T47D (cell line): Measurements from ENCODE around the gene RPS6KB2.

Source experiments
- DNase-seq, 2 experiments: peaks; one replicate each; pipeline versions ENCODE4 v3.0.0 to v3.0.0-alpha.2; 2011 to 2012; ENCODE audit warnings: low read depth in 1 of 2, low spot score in 1 of 2
- JUND ChIP-seq: IDR thresholded peaks from 2 replicates; pipeline ENCODE4 v1.6.1; 2012; ENCODE audit warnings: low read depth
- in situ Hi-C: cut with HindIII; loops from 2 replicates; pipeline ENCODE4 v1.10.0; 2016; ENCODE audit warnings: low sequenced_read_pairs, low pct_unique_long_range_greater_than_20kb

RPS6KB2 gene

GRCh38 chr11:67429722-67430121 lies 1.4 kb downstream of the RPS6KB2 start:
- no peak for DNase-seq
- in situ Hi-C loops, result no loop called here
- no peak for TF ChIP-seq JUND

GRCh38 chr11:67431346-67432249 lies 3.3 kb downstream of the RPS6KB2 start:
- TF ChIP-seq JUND, result no peak
- in situ Hi-C loops, result no loop called here
- no peak for DNase-seq

GRCh38 chr11:67432655-67433349 lies 4.5 kb downstream of the RPS6KB2 start:
- in situ Hi-C loops, result no loop called here
- TF ChIP-seq JUND, result no peak
- no peak for DNase-seq

GRCh38 chr11:67433536-67434394 lies 5.5 kb downstream of the RPS6KB2 start:
- DNase-seq, result no peak
- no peak for TF ChIP-seq JUND
- in situ Hi-C loops, result no loop called here

- in situ Hi-C loops, result no loop called here
- no peak for TF ChIP-seq JUND
- DNase-seq, result no peak
Measured at GRCh38 chr11:67434395-67434881, 6.1 kb downstream of the RPS6KB2 start.

- in situ Hi-C loops, result no loop called here
- no peak for TF ChIP-seq JUND
- DNase-seq, result no peak
Measured at GRCh38 chr11:67435031-67435726, 6.9 kb downstream of the RPS6KB2 start.

GRCh38 chr11:67435727-67436458 lies 7.6 kb downstream of the RPS6KB2 start:
- TF ChIP-seq JUND, result no peak
- no peak for DNase-seq
- in situ Hi-C loops, result no loop called here

- no peak for TF ChIP-seq JUND
- DNase-seq, result peak; percentile 53 to 60
Measured at GRCh38 chr11:67436459-67437081, 8.3 kb downstream of the RPS6KB2 start.

GRCh38 chr11:67437082-67437808 lies 9.0 kb downstream of the RPS6KB2 start, which contains the start of gene PTPRCAP:
TSS of gene PTPRCAP (minus strand) at chr11:67437682. CDS start at chr11:67437619, 63 bp downstream.
- DNase-seq, result no peak

More at GRCh38 chr11:67436459-67437081, 8.3 kb downstream of the RPS6KB2 start:
- in situ Hi-C loops, result no loop called here

GRCh38 chr11:67437809-67438157 lies 9.5 kb downstream of the RPS6KB2 start:
- no peak for TF ChIP-seq JUND
- no peak for DNase-seq
- in situ Hi-C loops, result no loop called here

More at GRCh38 chr11:67437082-67437808, 9.0 kb downstream of the RPS6KB2 start, which contains the start of gene PTPRCAP:
- in situ Hi-C loops, result no loop called here
- no peak for TF ChIP-seq JUND
